H1 (cell line): Measurements from ENCODE around the gene GPR39.

Source experiments
- BCL11A ChIP-seq, 2 experiments: IDR thresholded peaks; one replicate each; pipeline ENCODE4 v1.6.1; 2011; ENCODE audit warnings: low read depth in 2 of 2, low read length in 2 of 2, mild to moderate bottlenecking in 2 of 2
- CTCF ChIP-seq, 3 experiments: IDR thresholded peaks; 1 replicate in 2 of 3; 2 replicates in 1 of 3; pipeline versions ENCODE4 v1.5.1 to v1.6.1; 2011; ENCODE audit warnings: low read length in 3 of 3, mild to moderate bottlenecking in 3 of 3, inconsistent platforms in 2 of 3, low read depth in 1 of 3, moderate library complexity in 1 of 3; ENCODE audit not compliant: insufficient read depth in 1 of 3; ENCODE audit errors: control extremely low read depth in 1 of 3
- KDM1A ChIP-seq: fragments of 200-600, 300-600 bp; sonication (generic); IDR thresholded peaks from 2 replicates; pipeline ENCODE4 v1.7.1; 2016; ENCODE audit warnings: mild to moderate bottlenecking, low read length, borderline replicate concordance
- MAX ChIP-seq: IDR thresholded peaks from 2 replicates; pipeline ENCODE4 v1.6.1; 2012; ENCODE audit warnings: inconsistent platforms
- POLR2A ChIP-seq, 2 experiments: IDR thresholded peaks; 1 replicate in 1 of 2; 2 replicates in 1 of 2; pipeline ENCODE4 v1.6.1; 2011; ENCODE audit warnings: low read depth in 2 of 2, low read length in 2 of 2, mild to moderate bottlenecking in 2 of 2; ENCODE audit errors: control extremely low read depth in 1 of 2
- POLR2AphosphoS5 ChIP-seq: IDR thresholded peaks from 2 replicates; pipeline ENCODE4 v1.6.1; 2011; ENCODE audit warnings: low read depth, low read length
- POU5F1 ChIP-seq: IDR thresholded peaks from 2 replicates; pipeline ENCODE4 v1.6.1; 2011; ENCODE audit warnings: low read depth, mild to moderate bottlenecking, low read length, moderate library complexity
- RBBP5 ChIP-seq: IDR thresholded peaks from 2 replicates; pipeline ENCODE4 v1.7.1; 2012; ENCODE audit warnings: low read depth, mild to moderate bottlenecking, inconsistent platforms, low read length, moderate library complexity, borderline replicate concordance
- TAF1 ChIP-seq: IDR thresholded peaks from 2 replicates; pipeline ENCODE4 v1.6.1; 2011; ENCODE audit warnings: mild to moderate bottlenecking, low read depth, low read length

- TF ChIP-seq KDM1A (no peak), CTCF (IDR thresholded peaks at IDR 0.05; ENCODE audit: control extremely low read depth in 1 of 3, insufficient read depth in 1 of 3, low read depth in 1 of 3, low read length in 3 of 3) (no peak), RBBP5 (no peak), BCL11A (IDR thresholded peaks at IDR 0.05; ENCODE audit: low read depth in 2 of 2, low read length in 2 of 2) (no peak), TAF1 (no peak), POLR2A (IDR thresholded peaks at IDR 0.05; ENCODE audit: control extremely low read depth in 1 of 2, low read depth in 2 of 2, low read length in 2 of 2) (no peak), POU5F1 (no peak), MAX (no peak), POLR2AphosphoS5 (no peak)
Measured at GRCh38 chr2:132593171-132593570, 176.6 kb downstream of the GPR39 start.
